HUES64 (cell line): ENCODE measurements around the gene WHRN.

Experiments used
- H3K27ac ChIP-seq: 2 replicates; pipeline ENCODE4 v1.7.0; 2013; ENCODE audit warnings: low read depth, low read length, inconsistent platforms
- H3K27me3 ChIP-seq: 2 replicates; pipeline ENCODE4 v1.6.1; 2013; ENCODE audit warnings: mild to moderate bottlenecking, low read length; ENCODE audit not compliant: insufficient read depth
- H3K36me3 ChIP-seq: 2 replicates; pipeline ENCODE4 v1.6.1; 2013; ENCODE audit warnings: mild to moderate bottlenecking, low read length; ENCODE audit not compliant: insufficient read depth
- H3K4me1 ChIP-seq: 2 replicates; pipeline ENCODE4 v1.6.1; 2013; ENCODE audit warnings: mild to moderate bottlenecking, low read length, moderate library complexity; ENCODE audit not compliant: insufficient read depth
- H3K4me3 ChIP-seq: 2 replicates; pipeline ENCODE4 v1.5.1; 2013; ENCODE audit warnings: mild to moderate bottlenecking, low read length, moderate library complexity
- H3K9ac ChIP-seq: 2 replicates; pipeline ENCODE4 v1.6.1; 2013; ENCODE audit warnings: mild to moderate bottlenecking, low read depth, low read length
- H3K9me3 ChIP-seq: 2 replicates; pipeline ENCODE4 v1.6.1; 2013; ENCODE audit warnings: low read depth, low read length; ENCODE audit not compliant: insufficient read depth
- WGBS: fragments of 150-250, 120-280 bp; methylation state at CpG from one replicate; pipeline ENCODE4 v1.1.7; 2013; ENCODE audit warnings: missing lambda C conversion rate; 5-methylcytosine and 5-hydroxymethylcytosine counted together

The WHRN gene

GRCh38 chr9:114367366-114367765 is 137.9 kb downstream of the WHRN start:
- peaks cover 28% of the 10 kb centered on the region for H3K4me1 ChIP-seq
- no peak overlapping the region for H3K27ac ChIP-seq
- no peak overlapping the region for H3K9ac ChIP-seq
- no peaks in the 10 kb centered on the region for H3K9me3 ChIP-seq
- 95% methylated on average over 6 of the region's 6 CpGs for WGBS
- no peak overlapping the region for H3K4me3 ChIP-seq
- H3K36me3 ChIP-seq = peaks cover 46% of the 10 kb centered on the region
- no peaks in the 10 kb centered on the region for H3K27me3 ChIP-seq

DNA sequence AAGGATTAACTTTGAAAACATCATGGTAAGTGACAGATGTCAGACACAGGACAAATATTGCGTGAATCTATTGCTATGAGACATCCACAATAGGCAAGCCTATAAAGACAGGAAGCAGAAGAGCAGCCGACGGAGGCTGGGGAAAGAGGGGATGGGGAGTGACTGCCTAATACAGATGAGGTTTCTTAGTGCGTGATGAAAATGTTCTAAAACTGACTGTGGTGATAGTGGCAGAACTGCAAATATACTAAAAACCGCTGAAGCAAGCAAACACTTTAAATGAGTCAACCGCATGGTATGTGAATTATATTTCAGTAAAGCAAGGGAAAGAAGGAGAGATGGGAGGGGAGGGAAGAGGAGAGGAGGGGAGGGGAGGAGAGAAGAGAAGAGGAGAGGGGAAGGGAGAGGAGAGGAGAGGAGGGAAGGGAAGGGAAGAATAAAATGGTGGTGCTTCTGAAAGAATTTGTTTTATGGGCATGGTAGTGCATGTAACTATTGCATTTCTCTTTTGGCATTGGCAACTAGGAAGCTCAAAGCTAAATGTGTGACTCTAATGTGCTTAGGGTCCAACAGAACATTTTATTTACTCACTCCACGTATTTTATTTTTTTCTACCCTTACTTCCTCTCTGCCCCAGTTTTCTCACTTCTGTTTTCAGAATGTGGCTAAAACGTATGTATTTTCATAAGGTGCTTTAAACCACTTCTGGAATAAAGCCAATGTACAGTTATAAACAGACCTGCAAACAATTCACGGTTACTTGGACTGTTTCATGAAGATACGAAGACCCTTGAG is 138.7 kb downstream of the WHRN start:
- H3K9me3 ChIP-seq = no peaks in the 10 kb centered on the region
- no peak overlapping the region for H3K27ac ChIP-seq

DNA sequence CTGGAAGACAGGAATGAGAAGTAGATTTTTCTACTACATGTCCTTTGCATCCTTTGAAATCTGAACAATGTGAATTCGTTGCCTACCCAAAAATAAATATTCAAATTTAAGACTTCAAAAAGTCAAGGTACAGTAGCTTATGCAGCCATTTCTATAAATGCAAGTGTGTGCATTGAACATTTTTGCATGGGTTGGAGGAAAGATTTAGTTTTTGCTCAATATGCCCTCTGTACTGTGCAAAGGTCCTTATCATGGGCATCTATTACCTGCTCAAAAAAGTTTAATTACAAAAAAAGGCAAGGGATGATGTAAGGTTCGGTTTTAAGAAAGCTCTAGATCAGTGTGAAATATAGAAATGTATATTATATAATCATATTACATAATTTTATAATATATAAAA is 140.1 kb downstream of the WHRN start:
- H3K9me3 ChIP-seq = no peaks in the 10 kb centered on the region
- no peak overlapping the region for H3K4me3 ChIP-seq
- peaks cover 67% of the 10 kb centered on the region for H3K36me3 ChIP-seq
- H3K27me3 ChIP-seq = no peaks in the 10 kb centered on the region
- peaks cover 8% of the 10 kb centered on the region for H3K4me1 ChIP-seq
- H3K27ac ChIP-seq = no peak overlapping the region
- WGBS = 71% methylated on average over 1 of the region's 2 CpGs
- no peak overlapping the region for H3K9ac ChIP-seq

More for the DNA sequence above, 138.7 kb downstream of the WHRN start:
- WGBS = 89% methylated on average over 10 of the region's 10 CpGs
- Histone ChIP-seq H3K9ac (no peak overlapping the region), H3K36me3 (peaks cover 54% of the 10 kb centered on the region), H3K4me1 (peaks cover 21% of the 10 kb centered on the region), H3K27me3 (no peaks in the 10 kb centered on the region), H3K4me3 (no peak overlapping the region)

GRCh38 chr9:114364134-114365041 is 140.9 kb downstream of the WHRN start:
- Histone ChIP-seq H3K9me3 (no peaks in the 10 kb centered on the region), H3K4me3 (no peak overlapping the region), H3K9ac (no peak overlapping the region), H3K36me3 (peaks cover 75% of the 10 kb centered on the region), H3K27ac (no peak overlapping the region), H3K27me3 (no peaks in the 10 kb centered on the region), H3K4me1 (no peaks in the 10 kb centered on the region)
- WGBS = 92% methylated on average over 6 of the region's 6 CpGs

GRCh38 chr9:114363424-114363823 is 141.8 kb downstream of the WHRN start:
- WGBS = 93% methylated on average over 2 of the region's 2 CpGs
- H3K4me1 ChIP-seq = no peaks in the 10 kb centered on the region
- H3K36me3 ChIP-seq = peaks cover 78% of the 10 kb centered on the region
- H3K9ac ChIP-seq = no peak overlapping the region
- no peak overlapping the region for H3K4me3 ChIP-seq
- no peak overlapping the region for H3K27ac ChIP-seq
- H3K9me3 ChIP-seq = no peaks in the 10 kb centered on the region
- no peaks in the 10 kb centered on the region for H3K27me3 ChIP-seq

DNA sequence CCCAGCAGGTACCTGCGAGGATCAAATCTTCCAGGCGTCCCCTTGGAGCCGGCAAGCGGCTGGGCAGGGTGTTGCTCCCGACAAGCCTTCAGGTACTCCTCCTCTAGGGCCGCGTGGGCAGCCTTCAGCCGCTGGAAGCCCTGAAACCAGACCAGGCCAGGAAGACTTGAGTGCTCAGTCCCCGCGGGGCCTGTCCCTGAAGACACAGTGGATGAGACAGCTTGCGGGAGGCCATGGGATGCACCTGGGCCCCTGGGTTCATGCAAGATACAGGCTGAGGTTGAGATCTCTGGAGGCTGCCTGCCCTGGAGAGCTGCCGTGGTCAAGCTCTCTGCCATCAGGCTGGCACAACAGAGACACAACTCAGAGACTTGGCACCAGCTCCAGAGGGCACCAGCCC is 142.9 kb downstream of the WHRN start:
- no peak overlapping the region for H3K4me3 ChIP-seq
- no peaks in the 10 kb centered on the region for H3K9me3 ChIP-seq
- no peak overlapping the region for H3K27ac ChIP-seq
- H3K4me1 ChIP-seq = no peaks in the 10 kb centered on the region
- no peak overlapping the region for H3K9ac ChIP-seq
- WGBS = 95% methylated on average over 12 of the region's 12 CpGs
- no peaks in the 10 kb centered on the region for H3K27me3 ChIP-seq
- H3K36me3 ChIP-seq = peaks cover 78% of the 10 kb centered on the region

GRCh38 chr9:114361542-114361941 is 143.7 kb downstream of the WHRN start:
- H3K9me3 ChIP-seq = no peaks in the 10 kb centered on the region
- H3K27me3 ChIP-seq = no peaks in the 10 kb centered on the region
- H3K9ac ChIP-seq = no peak overlapping the region
- no peaks in the 10 kb centered on the region for H3K4me1 ChIP-seq
- no peak overlapping the region for H3K4me3 ChIP-seq
- no peak overlapping the region for H3K27ac ChIP-seq
- peaks cover 81% of the 10 kb centered on the region for H3K36me3 ChIP-seq
- WGBS = 96% methylated on average over 7 of the region's 7 CpGs

GRCh38 chr9:114359801-114360200 is 145.5 kb downstream of the WHRN start:
- no peak overlapping the region for H3K27ac ChIP-seq
- WGBS = 96% methylated on average over 5 of the region's 7 CpGs
- no peak overlapping the region for H3K4me3 ChIP-seq
- no peaks in the 10 kb centered on the region for H3K27me3 ChIP-seq
- H3K4me1 ChIP-seq = no peaks in the 10 kb centered on the region
- no peaks in the 10 kb centered on the region for H3K9me3 ChIP-seq
- peaks cover 86% of the 10 kb centered on the region for H3K36me3 ChIP-seq
- H3K9ac ChIP-seq = no peak overlapping the region

DNA sequence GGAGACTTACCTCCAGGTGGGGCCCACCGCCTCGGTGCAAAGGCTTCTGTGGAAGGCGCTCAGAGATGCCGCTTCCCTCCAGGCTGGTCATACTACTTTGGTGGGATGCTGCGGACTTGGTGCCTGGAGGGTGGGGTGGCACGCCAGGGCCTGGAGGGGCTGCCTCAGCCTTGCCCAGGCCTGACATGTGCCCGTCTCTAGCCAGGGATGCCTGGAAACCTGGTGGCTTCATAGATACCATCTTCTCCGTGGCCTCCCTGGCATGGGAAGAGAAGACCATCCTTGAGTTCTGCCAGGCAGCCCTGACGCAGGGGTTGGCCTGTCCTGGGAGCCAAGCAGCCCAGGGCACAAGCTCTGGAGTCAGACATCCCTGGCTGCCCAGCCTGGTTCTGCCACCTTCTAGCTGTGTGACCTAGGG is 147.4 kb downstream of the WHRN start:
- H3K4me1 ChIP-seq = no peaks in the 10 kb centered on the region
- H3K9me3 ChIP-seq = no peaks in the 10 kb centered on the region
- H3K27ac ChIP-seq = no peak overlapping the region
- no peaks in the 10 kb centered on the region for H3K27me3 ChIP-seq
- H3K36me3 ChIP-seq = peaks cover 78% of the 10 kb centered on the region
- H3K4me3 ChIP-seq = no peak overlapping the region
- no peak overlapping the region for H3K9ac ChIP-seq
- WGBS = 96% methylated on average over 9 of the region's 9 CpGs

DNA sequence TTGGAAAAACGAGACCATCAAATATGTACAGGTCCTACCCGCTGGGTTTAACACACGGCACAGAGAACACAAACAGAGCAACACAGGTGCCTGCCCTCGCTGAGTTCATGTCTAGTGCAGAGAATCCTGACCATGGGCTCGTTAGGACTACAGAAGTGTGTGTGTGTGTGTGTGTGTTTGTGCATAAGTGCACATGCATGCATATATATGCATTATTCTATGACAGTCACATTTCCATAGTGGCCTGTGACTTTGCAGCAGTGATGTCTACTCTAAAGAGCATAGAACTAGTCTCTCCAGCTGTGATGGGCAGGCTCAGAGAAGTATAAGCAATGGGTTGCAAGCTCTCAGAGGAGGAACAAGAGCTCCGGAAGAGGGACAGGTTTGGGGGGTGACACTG is 147.9 kb downstream of the WHRN start:
- Histone ChIP-seq H3K27ac (no peak overlapping the region), H3K4me1 (no peaks in the 10 kb centered on the region), H3K9ac (no peak overlapping the region), H3K27me3 (no peaks in the 10 kb centered on the region), H3K4me3 (no peak overlapping the region), H3K9me3 (no peaks in the 10 kb centered on the region), H3K36me3 (peaks cover 75% of the 10 kb centered on the region)
- WGBS = 96% methylated on average over 6 of the region's 6 CpGs

DNA sequence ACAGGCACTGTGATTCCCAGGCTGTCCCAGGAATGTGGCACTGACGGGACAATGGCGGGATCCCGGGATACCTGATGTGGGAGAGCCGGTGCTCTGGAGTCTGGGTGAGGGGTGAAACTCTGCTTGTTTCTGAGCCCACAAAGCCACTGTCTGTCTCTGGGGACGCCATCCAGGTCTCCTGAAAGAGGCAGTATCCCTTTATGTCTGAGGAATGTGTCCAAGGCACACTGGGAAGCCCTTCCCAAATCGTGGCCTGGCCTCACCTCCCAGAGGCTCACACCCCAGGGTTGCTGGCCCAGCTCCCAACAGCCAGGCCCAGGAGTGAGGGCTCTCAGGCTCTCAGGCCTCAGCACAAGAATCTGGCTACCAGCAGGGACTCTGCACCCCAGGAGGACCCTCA is 148.5 kb downstream of the WHRN start:
- H3K4me1 ChIP-seq = no peaks in the 10 kb centered on the region
- H3K36me3 ChIP-seq = peaks cover 69% of the 10 kb centered on the region
- H3K4me3 ChIP-seq = no peak overlapping the region
- no peaks in the 10 kb centered on the region for H3K27me3 ChIP-seq
- H3K9ac ChIP-seq = no peak overlapping the region
- no peaks in the 10 kb centered on the region for H3K9me3 ChIP-seq
- 93% methylated on average over 6 of the region's 6 CpGs for WGBS
- no peak overlapping the region for H3K27ac ChIP-seq
